ENCODE measurements around the gene PTPRD. TPM values are rescaled to one million over a fixed set of nuclear protein-coding genes. Genes with fewer than 3 reads are reported as not detected.

The PTPRD gene
- total and polyA plus RNA-seq, 5 donors from 2014 or later: 0.47 TPM; not detected in 4

- H3K36me3 ChIP-seq (ENCODE audit: control insufficient read depth, insufficient read depth, low read length): no peaks in the 10 kb centered on the region
- DNase-seq (no peak), ATAC-seq (ENCODE audit: low read depth in 2 of 2) (no peak)
- peaks cover 0 to 7% (median 2%) of the 10 kb centered on the region in 7 donors for H3K9me3 Mint-ChIP-seq
- H3K27me3 ChIP-seq (ENCODE audit: control insufficient read depth, insufficient read depth, low read length): no peaks in the 10 kb centered on the region
- H3K27ac ChIP-seq (ENCODE audit: insufficient read depth, low read length, poor library complexity, severe bottlenecking): no peak overlapping the region
- H3K4me1 ChIP-seq (ENCODE audit: control insufficient read depth, insufficient read depth, low read length, poor library complexity, severe bottlenecking): no peaks in the 10 kb centered on the region
- H3K4me3 ChIP-seq (ENCODE audit: low read depth, low read length): no peak overlapping the region
- H3K27ac Mint-ChIP-seq: no peak overlapping the region
- no peaks in the 10 kb centered on the region for H3K36me3 Mint-ChIP-seq
- no peak overlapping the region for H3K4me3 Mint-ChIP-seq
- H3K9me3 ChIP-seq (ENCODE audit: control insufficient read depth in 2 of 2, low read length in 2 of 2): no peaks in the 10 kb centered on the region
- H3K4me1 Mint-ChIP-seq: no peaks in the 10 kb centered on the region
- H3K27me3 Mint-ChIP-seq: no peaks in the 10 kb centered on the region
Observed at GRCh38 chr9:9412241-9412640, 1200.6 kb downstream of the PTPRD start.

- ATAC-seq (ENCODE audit: low read depth in 2 of 2) (no peak), DNase-seq (no peak)
- H3K9me3 Mint-ChIP-seq: peaks cover 0 to 4% (median 2%) of the 10 kb centered on the region in 7 donors
- H3K36me3 Mint-ChIP-seq: no peaks in the 10 kb centered on the region
- no peak overlapping the region for H3K27ac ChIP-seq (ENCODE audit: insufficient read depth, low read length, poor library complexity, severe bottlenecking)
- H3K27me3 ChIP-seq (ENCODE audit: control insufficient read depth, insufficient read depth, low read length): no peaks in the 10 kb centered on the region
- H3K4me1 Mint-ChIP-seq: no peaks in the 10 kb centered on the region
- no peak overlapping the region for H3K4me3 ChIP-seq (ENCODE audit: low read depth, low read length)
- no peak overlapping the region for H3K27ac Mint-ChIP-seq
- no peaks in the 10 kb centered on the region for H3K36me3 ChIP-seq (ENCODE audit: control insufficient read depth, insufficient read depth, low read length)
- H3K9me3 ChIP-seq (ENCODE audit: control insufficient read depth in 2 of 2, low read length in 2 of 2): no peaks in the 10 kb centered on the region
- H3K4me1 ChIP-seq (ENCODE audit: control insufficient read depth, insufficient read depth, low read length, poor library complexity, severe bottlenecking): no peaks in the 10 kb centered on the region
- no peaks in the 10 kb centered on the region for H3K27me3 Mint-ChIP-seq
- no peak overlapping the region for H3K4me3 Mint-ChIP-seq
Observed at GRCh38 chr9:9410736-9411135, 1202.1 kb downstream of the PTPRD start.

GRCh38 chr9:9399982-9400381 is 1212.8 kb downstream of the PTPRD start:
- H3K9me3 ChIP-seq (ENCODE audit: control insufficient read depth in 2 of 2, low read length in 2 of 2): peaks cover 0 to 5% of the 10 kb centered on the region in 2 experiments
- DNase-seq: no peak
- no peaks in the 10 kb centered on the region for H3K4me1 ChIP-seq (ENCODE audit: control insufficient read depth, insufficient read depth, low read length, poor library complexity, severe bottlenecking)
- Mint-ChIP-seq H3K36me3 (no peaks in the 10 kb centered on the region), H3K4me1 (no peaks in the 10 kb centered on the region), H3K27ac (no peak overlapping the region), H3K4me3 (no peak overlapping the region), H3K27me3 (no peaks in the 10 kb centered on the region), H3K9me3 (peaks cover 1 to 21% (median 7%) of the 10 kb centered on the region in 7 donors)
- no peak for ATAC-seq (ENCODE audit: low read depth in 2 of 2)
- no peaks in the 10 kb centered on the region for H3K27me3 ChIP-seq (ENCODE audit: control insufficient read depth, insufficient read depth, low read length)
- no peak overlapping the region for H3K27ac ChIP-seq (ENCODE audit: insufficient read depth, low read length, poor library complexity, severe bottlenecking)
- no peaks in the 10 kb centered on the region for H3K36me3 ChIP-seq (ENCODE audit: control insufficient read depth, insufficient read depth, low read length)
- H3K4me3 ChIP-seq (ENCODE audit: low read depth, low read length): no peak overlapping the region

GRCh38 chr9:9396518-9396917 is 1216.3 kb downstream of the PTPRD start:
- Histone ChIP-seq H3K4me1 (ENCODE audit: control insufficient read depth, insufficient read depth, low read length, poor library complexity, severe bottlenecking) (no peaks in the 10 kb centered on the region), H3K27ac (ENCODE audit: insufficient read depth, low read length, poor library complexity, severe bottlenecking) (no peak overlapping the region), H3K9me3 (ENCODE audit: control insufficient read depth in 2 of 2, low read length in 2 of 2) (peaks cover 0 to 2% of the 10 kb centered on the region in 2 experiments), H3K27me3 (ENCODE audit: control insufficient read depth, insufficient read depth, low read length) (no peaks in the 10 kb centered on the region), H3K36me3 (ENCODE audit: control insufficient read depth, insufficient read depth, low read length) (no peaks in the 10 kb centered on the region), H3K4me3 (ENCODE audit: low read depth, low read length) (no peak overlapping the region)
- ATAC-seq (ENCODE audit: low read depth in 2 of 2) (no peak), DNase-seq (no peak)
- no peaks in the 10 kb centered on the region for H3K36me3 Mint-ChIP-seq
- H3K27ac Mint-ChIP-seq: no peak overlapping the region
- no peaks in the 10 kb centered on the region for H3K27me3 Mint-ChIP-seq
- H3K9me3 Mint-ChIP-seq: peaks cover 0 to 17% (median 3%) of the 10 kb centered on the region in 7 donors
- H3K4me1 Mint-ChIP-seq: no peaks in the 10 kb centered on the region
- H3K4me3 Mint-ChIP-seq: no peak overlapping the region

GRCh38 chr9:9395539-9395938 is 1217.3 kb downstream of the PTPRD start:
- Histone ChIP-seq H3K27me3 (ENCODE audit: control insufficient read depth, insufficient read depth, low read length) (no peaks in the 10 kb centered on the region), H3K4me1 (ENCODE audit: control insufficient read depth, insufficient read depth, low read length, poor library complexity, severe bottlenecking) (no peaks in the 10 kb centered on the region), H3K9me3 (ENCODE audit: control insufficient read depth in 2 of 2, low read length in 2 of 2) (peaks cover 0 to 2% of the 10 kb centered on the region in 2 experiments), H3K27ac (ENCODE audit: insufficient read depth, low read length, poor library complexity, severe bottlenecking) (no peak overlapping the region), H3K36me3 (ENCODE audit: control insufficient read depth, insufficient read depth, low read length) (no peaks in the 10 kb centered on the region), H3K4me3 (ENCODE audit: low read depth, low read length) (no peak overlapping the region)
- DNase-seq (no peak), ATAC-seq (ENCODE audit: low read depth in 2 of 2) (no peak)
- Mint-ChIP-seq H3K27me3 (no peaks in the 10 kb centered on the region), H3K4me3 (no peak overlapping the region), H3K9me3 (peaks cover 0 to 16% (median 3%) of the 10 kb centered on the region in 7 donors), H3K4me1 (no peaks in the 10 kb centered on the region), H3K36me3 (no peaks in the 10 kb centered on the region), H3K27ac (no peak overlapping the region)

- Mint-ChIP-seq H3K27me3 (no peaks in the 10 kb centered on the region), H3K36me3 (no peaks in the 10 kb centered on the region), H3K27ac (no peak overlapping the region), H3K4me3 (no peak overlapping the region), H3K9me3 (peaks cover 0 to 16% (median 6%) of the 10 kb centered on the region in 7 donors), H3K4me1 (no peaks in the 10 kb centered on the region)
- DNase-seq: no peak
- no peak overlapping the region for H3K27ac ChIP-seq (ENCODE audit: insufficient read depth, low read length, poor library complexity, severe bottlenecking)
- no peaks in the 10 kb centered on the region for H3K4me1 ChIP-seq (ENCODE audit: control insufficient read depth, insufficient read depth, low read length, poor library complexity, severe bottlenecking)
- H3K36me3 ChIP-seq (ENCODE audit: control insufficient read depth, insufficient read depth, low read length): no peaks in the 10 kb centered on the region
- H3K27me3 ChIP-seq (ENCODE audit: control insufficient read depth, insufficient read depth, low read length): no peaks in the 10 kb centered on the region
- no peak for ATAC-seq (ENCODE audit: low read depth in 2 of 2)
- no peaks in the 10 kb centered on the region for H3K9me3 ChIP-seq (ENCODE audit: control insufficient read depth in 2 of 2, low read length in 2 of 2)
- no peak overlapping the region for H3K4me3 ChIP-seq (ENCODE audit: low read depth, low read length)
Observed at GRCh38 chr9:9392755-9393154, 1220.0 kb downstream of the PTPRD start.

GRCh38 chr9:9389904-9390303 is 1222.9 kb downstream of the PTPRD start:
- no peaks in the 10 kb centered on the region for H3K36me3 ChIP-seq (ENCODE audit: control insufficient read depth, insufficient read depth, low read length)
- Mint-ChIP-seq H3K9me3 (peaks cover 0 to 16% (median 7%) of the 10 kb centered on the region in 7 donors), H3K36me3 (no peaks in the 10 kb centered on the region), H3K27me3 (no peaks in the 10 kb centered on the region), H3K27ac (no peak overlapping the region), H3K4me1 (no peaks in the 10 kb centered on the region), H3K4me3 (no peak overlapping the region)
- no peak for ATAC-seq (ENCODE audit: low read depth in 2 of 2)
- no peak for DNase-seq
- H3K4me1 ChIP-seq (ENCODE audit: control insufficient read depth, insufficient read depth, low read length, poor library complexity, severe bottlenecking): no peaks in the 10 kb centered on the region
- H3K27ac ChIP-seq (ENCODE audit: insufficient read depth, low read length, poor library complexity, severe bottlenecking): no peak overlapping the region
- H3K4me3 ChIP-seq (ENCODE audit: low read depth, low read length): no peak overlapping the region
- no peaks in the 10 kb centered on the region for H3K27me3 ChIP-seq (ENCODE audit: control insufficient read depth, insufficient read depth, low read length)
- H3K9me3 ChIP-seq (ENCODE audit: control insufficient read depth in 2 of 2, low read length in 2 of 2): peaks cover 0 to 5% of the 10 kb centered on the region in 2 experiments

- Mint-ChIP-seq H3K9me3 (peaks cover 0 to 16% (median 8%) of the 10 kb centered on the region in 7 donors), H3K4me1 (no peaks in the 10 kb centered on the region), H3K36me3 (no peaks in the 10 kb centered on the region), H3K27ac (no peak overlapping the region), H3K27me3 (no peaks in the 10 kb centered on the region), H3K4me3 (no peak overlapping the region)
- no peak for DNase-seq
- no peaks in the 10 kb centered on the region for H3K36me3 ChIP-seq (ENCODE audit: control insufficient read depth, insufficient read depth, low read length)
- H3K9me3 ChIP-seq (ENCODE audit: control insufficient read depth in 2 of 2, low read length in 2 of 2): peaks cover 0 to 5% of the 10 kb centered on the region in 2 experiments
- H3K27ac ChIP-seq (ENCODE audit: insufficient read depth, low read length, poor library complexity, severe bottlenecking): no peak overlapping the region
- H3K4me3 ChIP-seq (ENCODE audit: low read depth, low read length): no peak overlapping the region
- ATAC-seq (ENCODE audit: low read depth in 2 of 2): no peak
- H3K27me3 ChIP-seq (ENCODE audit: control insufficient read depth, insufficient read depth, low read length): no peaks in the 10 kb centered on the region
- no peaks in the 10 kb centered on the region for H3K4me1 ChIP-seq (ENCODE audit: control insufficient read depth, insufficient read depth, low read length, poor library complexity, severe bottlenecking)
Observed at GRCh38 chr9:9387511-9388115, 1225.2 kb downstream of the PTPRD start.
